Subcutaneous abdominal adipose tissue (tissue), 5 donors: Measurements from ENCODE around the gene CENPVL3.

Experiments
- H3K27ac ChIP-seq: one replicate; pipeline ENCODE4 v1.7.0; 2013; ENCODE audit warnings: low read depth, mild to moderate bottlenecking, inconsistent platforms, low read length, moderate library complexity
- H3K27me3 ChIP-seq, 5 donors: one replicate each; pipeline ENCODE4 v1.7.0; 2013; ENCODE audit warnings: low read length in 5 of 5, inconsistent platforms in 1 of 5; ENCODE audit not compliant: control insufficient read depth in 5 of 5, insufficient read depth in 4 of 5
- H3K36me3 ChIP-seq, 5 donors: one replicate each; pipeline ENCODE4 v1.7.0; 2013; ENCODE audit warnings: low read length in 5 of 5; ENCODE audit not compliant: control insufficient read depth in 5 of 5, insufficient read depth in 5 of 5
- H3K4me1 ChIP-seq, 5 donors: one replicate each; pipeline ENCODE4 v1.7.0; 2013; ENCODE audit warnings: low read length in 5 of 5, mild to moderate bottlenecking in 3 of 5, moderate library complexity in 1 of 5; ENCODE audit not compliant: control insufficient read depth in 5 of 5, insufficient read depth in 5 of 5
- H3K4me3 ChIP-seq, 5 donors: one replicate each; pipeline ENCODE4 v1.7.0; 2013; ENCODE audit warnings: low read length in 5 of 5, low read depth in 1 of 5
- H3K9ac ChIP-seq, 5 donors: one replicate each; pipeline ENCODE4 v1.7.0; 2013; ENCODE audit warnings: low read length in 5 of 5, mild to moderate bottlenecking in 4 of 5, moderate library complexity in 3 of 5
- H3K9me3 ChIP-seq, 5 donors: one replicate each; pipeline ENCODE4 v1.7.0; 2013; ENCODE audit warnings: low read length in 5 of 5; ENCODE audit not compliant: control insufficient read depth in 5 of 5
- donor health status: healthy.
- donor health status: healthy.
- donor health status: healthy.
- donor health status: healthy.
- donor health status: healthy.

The CENPVL3 gene

GRCh38 chrX:51571874-51572273 is 46.8 kb downstream of the CENPVL3 start:
- no peak overlapping the region for H3K4me3 ChIP-seq
- H3K9ac ChIP-seq: no peak overlapping the region
- peaks cover 0 to 10% (median 9%) of the 10 kb centered on the region in 5 donors for H3K27me3 ChIP-seq
- H3K27ac ChIP-seq: no peak overlapping the region
- H3K36me3 ChIP-seq: no peaks in the 10 kb centered on the region
- no peaks in the 10 kb centered on the region for H3K9me3 ChIP-seq
- peaks cover 0 to 2% (median 0%) of the 10 kb centered on the region in 5 donors for H3K4me1 ChIP-seq

- Histone ChIP-seq H3K4me3 (no peak overlapping the region), H3K9me3 (no peaks in the 10 kb centered on the region), H3K27me3 (peaks cover 0 to 4% (median 2%) of the 10 kb centered on the region in 5 donors), H3K36me3 (no peaks in the 10 kb centered on the region), H3K27ac (no peak overlapping the region), H3K4me1 (peaks cover 0 to 6% (median 0%) of the 10 kb centered on the region in 5 donors), H3K9ac (no peak overlapping the region)
Observed at GRCh38 chrX:51569561-51569960, 49.2 kb downstream of the CENPVL3 start.

- Histone ChIP-seq H3K4me1 (peaks cover 0 to 6% (median 0%) of the 10 kb centered on the region in 5 donors), H3K4me3 (no peak overlapping the region), H3K36me3 (no peaks in the 10 kb centered on the region), H3K9ac (no peak overlapping the region), H3K27me3 (peaks cover 0 to 4% (median 0%) of the 10 kb centered on the region in 5 donors), H3K27ac (no peak overlapping the region), H3K9me3 (peaks cover 0 to 5% (median 2%) of the 10 kb centered on the region in 5 donors)
Observed at GRCh38 chrX:51568586-51568985, 50.1 kb downstream of the CENPVL3 start.
